Body of pancreas (tissue), 4 donors: ENCODE results near the gene SUN1. TPM values are rescaled to one million over a fixed set of nuclear protein-coding genes. Genes with fewer than 3 reads are reported as not detected.

Experiments
- ATAC-seq: fragments of 150-250 bp; one replicate; pipeline ENCODE4 v1.9.1; 2016
- DNase-seq, 4 donors: peaks; one replicate each; pipeline ENCODE4 v3.0.0-alpha.2; 2019
- H3K27ac ChIP-seq, 4 donors: fragments of 200-600 bp; sonication (generic); 1 replicate in 3 of 4; 2 replicates in 1 of 4; pipeline versions ENCODE4 v1.5.1 to v1.6.1; 2016 to 2019; ENCODE audit warnings: mild to moderate bottlenecking in 1 of 4, mixed read lengths in 1 of 4, moderate library complexity in 1 of 4
- H3K27me3 ChIP-seq, 2 donors: fragments of 200-600 bp; sonication (generic); one replicate each; pipeline ENCODE4 v1.6.0; 2016; ENCODE audit warnings: mild to moderate bottlenecking in 1 of 2
- H3K36me3 ChIP-seq, 2 donors: fragments of 200-600 bp; sonication (generic); replicated peaks in 1 of 2; 2 replicates each; pipeline ENCODE4 v1.5.1; 2016; ENCODE audit warnings: low read depth in 2 of 2; ENCODE audit not compliant: insufficient read depth in 1 of 2
- H3K4me1 ChIP-seq: fragments of 200-600 bp; sonication (generic); one replicate; pipeline ENCODE4 v1.6.0; 2016
- H3K4me3 ChIP-seq, 2 donors: fragments of 200-600 bp; sonication (generic); 1 replicate in 1 of 2; 2 replicates in 1 of 2; pipeline ENCODE4 v1.5.1; 2016 to 2019
- H3K9me3 ChIP-seq, 3 donors: fragments of 200-600 bp; sonication (generic); 1 replicate in 2 of 3; 2 replicates in 1 of 3; pipeline ENCODE4 v1.5.1; 2016
- CTCF ChIP-seq, 7 experiments: fragments of 450-650 bp in 4 of 7; fragments of 200-600 bp in 3 of 7; sonication (generic) in 3 of 7; IDR thresholded peaks; one replicate each; pipeline ENCODE4 v1.5.1; 2016 to 2019; ENCODE audit warnings: antibody characterized with exemption in 7 of 7
- POLR2A ChIP-seq, 3 donors: fragments of 450-650 bp; IDR thresholded peaks; one replicate each; pipeline ENCODE4 v1.6.1; 2016; ENCODE audit warnings: antibody characterized with exemption in 3 of 3, mild to moderate bottlenecking in 2 of 3
- WGBS, 2 donors: methylation state at CpG; one replicate each; pipeline ENCODE4 v1.1.5; 2017; 5-methylcytosine and 5-hydroxymethylcytosine counted together
- intact Hi-C: fragments of 100-400 bp; cut with DNase I; formaldehyde crosslinking; loops from one replicate; pipeline ENCODE4 v1.15.1; 2023
- total RNA-seq, 2 donors: library from RNA; depleted of rRNA; stranded (reverse); fragments of >200 nt; gene quantifications; one replicate each; pipeline ENCODE4 v1.1.0, GENCODE V29; 2016

Gene SUN1
- total RNA-seq, 2 donors from 2014 or later = 75.8 to 122 TPM

- Histone ChIP-seq H3K4me3 (no peak overlapping the region), H3K9me3 (no peaks in the 10 kb centered on the region), H3K27ac (no peak overlapping the region), H3K4me1 (peaks cover 9% of the 10 kb centered on the region), H3K27me3 (no peaks in the 10 kb centered on the region), H3K36me3 (peaks cover 0 to 3% of the 10 kb centered on the region in 2 donors)
- DNase-seq (no peak), ATAC-seq (no peak)
- TF ChIP-seq POLR2A (IDR thresholded peaks at IDR 0.05) (no peak), CTCF (IDR thresholded peaks at IDR 0.05) (no peak)
- 77 to 90% methylated on average over 12 to 16 of the region's 22 CpGs for WGBS, 2 donors
- intact Hi-C loops = loop anchor here (5.0 to 10.0 kb wide), 2 partner anchors 64 to 172 kb away; no protein-coding TSS in a partner anchor
These were observed 70.7 kb downstream of the SUN1 start for GRCh38 chr7:902996-903395.

GRCh38 chr7:903921-904755, 71.9 kb downstream of the SUN1 start:
- intact Hi-C loops = loop anchor here (5.0 to 10.0 kb wide), 2 partner anchors 63 to 171 kb away; no protein-coding TSS in a partner anchor
- no peaks in the 10 kb centered on the region for H3K9me3 ChIP-seq
- TF ChIP-seq CTCF (IDR thresholded peaks at IDR 0.05) = no peak
- H3K36me3 ChIP-seq = no peaks in the 10 kb centered on the region
- 90 to 94% methylated on average over 18 to 32 of the region's 37 CpGs for WGBS, 2 donors
- DNase-seq (no peak), ATAC-seq (no peak)
- H3K27ac ChIP-seq = no peak overlapping the region
- H3K4me1 ChIP-seq = peaks cover 9% of the 10 kb centered on the region
- no peak overlapping the region for H3K4me3 ChIP-seq
- H3K27me3 ChIP-seq = no peaks in the 10 kb centered on the region

- H3K9me3 ChIP-seq = no peaks in the 10 kb centered on the region
- H3K4me1 ChIP-seq = peaks cover 9% of the 10 kb centered on the region
- H3K27ac ChIP-seq = no peak overlapping the region
- no peak for ATAC-seq
- no peak overlapping the region for H3K4me3 ChIP-seq
- DNase-seq = no peak
- H3K36me3 ChIP-seq = no peaks in the 10 kb centered on the region
- intact Hi-C loops = loop anchor here (5.0 to 10.0 kb wide), 2 partner anchors 62 to 170 kb away; no protein-coding TSS in a partner anchor
- no peaks in the 10 kb centered on the region for H3K27me3 ChIP-seq
- TF ChIP-seq CTCF (IDR thresholded peaks at IDR 0.05) (no peak), POLR2A (IDR thresholded peaks at IDR 0.05) (no peak)
- WGBS, 2 donors = 66 to 82% methylated on average over 11 to 15 of the region's 20 CpGs
These were observed 72.6 kb downstream of the SUN1 start for GRCh38 chr7:904847-905246.

- TF ChIP-seq CTCF (IDR thresholded peaks at IDR 0.05) (no peak), POLR2A (IDR thresholded peaks at IDR 0.05) (no peak)
- H3K27me3 ChIP-seq = no peaks in the 10 kb centered on the region
- ATAC-seq (no peak), DNase-seq (no peak)
- no peaks in the 10 kb centered on the region for H3K36me3 ChIP-seq
- H3K4me1 ChIP-seq = no peaks in the 10 kb centered on the region
- 73 to 77% methylated on average over 6 of the region's 10 CpGs for WGBS, 2 donors
- H3K9me3 ChIP-seq = no peaks in the 10 kb centered on the region
- intact Hi-C loops = loop anchor here (10.0 kb wide), 1 partner anchor 168 kb away; no protein-coding TSS in a partner anchor
- H3K4me3 ChIP-seq = no peak overlapping the region
- H3K27ac ChIP-seq = no peak overlapping the region
These were observed 74.5 kb downstream of the SUN1 start for GRCh38 chr7:906776-907157.
